Endothelial cell of umbilical vein (primary cell): ENCODE measurements around the gene SCGB1A1. TPM values are rescaled to one million over a fixed set of nuclear protein-coding genes. Genes with fewer than 3 reads are reported as not detected.
A peak's percentile ranks its signal among the peaks of the same experiment; 100 is the strongest.

Source experiments
- BruUV-seq: library from RNA; stranded (reverse); fragments of 400-500 nt; replicated peaks from 2 replicates; lab custom pipeline; 2021; lab: Mats Ljungman, UMichigan
- CTCF ChIA-PET: fragments of 300-600, 350-600 bp; sonication (Branson Sonifier 250); formaldehyde crosslinking; loops from one replicate; lab custom pipeline; 2021; ENCODE audit warnings: antibody characterized with exemption, inconsistent platforms; lab: Charles Lee
- POLR2A ChIA-PET: fragments of 300-600, 350-600 bp; sonication (Branson Sonifier 250); formaldehyde crosslinking; loops from one replicate; lab custom pipeline; 2021; ENCODE audit warnings: antibody characterized with exemption, inconsistent platforms; lab: Charles Lee
- DNase-seq: peaks from one replicate; pipeline ENCODE4 v3.0.0-alpha.2; 2011; ENCODE audit warnings: low read depth, low spot score
- FAIRE-seq: peaks from 2 replicates; lab custom pipeline; 2011; peaks lifted over from hg19 to GRCh38; lab: Jason Lieb, UNC
- H2AFZ ChIP-seq: 2 replicates; pipeline ENCODE4 v1.6.0; 2012; ENCODE audit warnings: low read depth, low read length, control low read depth, inconsistent platforms
- H3K27ac ChIP-seq: 2 replicates; pipeline ENCODE4 v1.5.1; 2011; ENCODE audit warnings: low read depth, mild to moderate bottlenecking, control low read depth, low read length, moderate library complexity; ENCODE audit not compliant: insufficient read depth
- H3K27me3 ChIP-seq, 2 experiments: 2 replicates each; pipeline versions ENCODE4 v1.6.0 to v1.6.1; 2011; ENCODE audit warnings: low read length in 2 of 2, mixed read lengths in 1 of 2; ENCODE audit not compliant: control insufficient read depth in 2 of 2, insufficient read depth in 2 of 2
- H3K36me3 ChIP-seq, 2 experiments: 2 replicates in 1 of 2; 3 replicates in 1 of 2; pipeline ENCODE4 v1.5.1; 2011; ENCODE audit warnings: low read length in 2 of 2, mild to moderate bottlenecking in 1 of 2, moderate library complexity in 1 of 2; ENCODE audit not compliant: control insufficient read depth in 2 of 2, insufficient read depth in 2 of 2; ENCODE audit errors: extremely low read depth in 1 of 2
- H3K4me1 ChIP-seq: 3 replicates; pipeline ENCODE4 v1.5.1; 2011; ENCODE audit warnings: mild to moderate bottlenecking, low read length; ENCODE audit not compliant: control insufficient read depth, insufficient read depth; ENCODE audit errors: extremely low read depth
- H3K4me2 ChIP-seq: 2 replicates; pipeline ENCODE4 v1.6.1; 2011; ENCODE audit warnings: low read length, control low read depth, mixed read lengths; ENCODE audit not compliant: insufficient read depth
- H3K4me3 ChIP-seq, 3 experiments: fragments of 200-600 bp in 1 of 3; sonication (generic), shearing (Covaris generic) in 1 of 3; replicated peaks in 1 of 3; 2 replicates each; pipeline ENCODE4 v1.5.1; 2011 to 2016; ENCODE audit warnings: control low read depth in 3 of 3, low read length in 3 of 3, mild to moderate bottlenecking in 2 of 3, inconsistent platforms in 1 of 3, low read depth in 1 of 3, moderate library complexity in 1 of 3; ENCODE audit not compliant: insufficient read depth in 1 of 3
- H3K79me2 ChIP-seq: 2 replicates; pipeline ENCODE4 v1.6.0; 2012; ENCODE audit warnings: low read length, inconsistent platforms; ENCODE audit not compliant: control insufficient read depth, insufficient read depth
- H3K9ac ChIP-seq: replicated peaks from 2 replicates; pipeline ENCODE3; 2011; ENCODE audit warnings: low read length, control low read depth; ENCODE audit not compliant: insufficient read depth; ENCODE audit errors: extremely low read depth
- H3K9me1 ChIP-seq: replicated peaks from 3 replicates; pipeline ENCODE4 v1.6.0; 2011; ENCODE audit warnings: mild to moderate bottlenecking, low read length; ENCODE audit not compliant: control insufficient read depth, insufficient read depth; ENCODE audit errors: extremely low read depth
- H3K9me3 ChIP-seq: replicated peaks from 2 replicates; pipeline ENCODE4 v1.5.1; 2012; ENCODE audit warnings: low read length, inconsistent platforms; ENCODE audit not compliant: control insufficient read depth, insufficient read depth
- H4K20me1 ChIP-seq: replicated peaks from 2 replicates; pipeline ENCODE3; 2011; ENCODE audit warnings: mild to moderate bottlenecking, low read length; ENCODE audit not compliant: control insufficient read depth, insufficient read depth; ENCODE audit errors: extremely low read depth
- EZH2 ChIP-seq: IDR thresholded peaks from 2 replicates; pipeline ENCODE4 v1.6.1; 2012; ENCODE audit warnings: borderline replicate concordance, low read depth, mild to moderate bottlenecking, moderate library complexity, low read length, inconsistent platforms; ENCODE audit not compliant: severe bottlenecking
- FOS ChIP-seq: IDR thresholded peaks from 2 replicates; pipeline ENCODE4 v1.6.1; 2011; ENCODE audit warnings: mild to moderate bottlenecking, low read length, moderate library complexity, borderline replicate concordance; ENCODE audit not compliant: insufficient read depth
- GATA2 ChIP-seq: IDR thresholded peaks from 2 replicates; pipeline ENCODE4 v1.7.0; 2011; ENCODE audit warnings: low read depth, mild to moderate bottlenecking, moderate library complexity, mixed read lengths, low read length; ENCODE audit not compliant: insufficient read length, insufficient read depth
- JUN ChIP-seq: IDR thresholded peaks from 2 replicates; pipeline ENCODE4 v1.6.1; 2011; ENCODE audit warnings: borderline replicate concordance, low read depth; ENCODE audit not compliant: insufficient read length, insufficient read depth
- MYC ChIP-seq: IDR thresholded peaks from one replicate; pipeline ENCODE4 v1.6.1; 2011; ENCODE audit warnings: mild to moderate bottlenecking, low read depth, low read length
- POLR2A ChIP-seq: IDR thresholded peaks from 2 replicates; pipeline ENCODE4 v1.6.1; 2012; ENCODE audit warnings: low read depth, mild to moderate bottlenecking, control low read depth, low read length
- POLR2AphosphoS5 ChIP-seq: IDR thresholded peaks from 2 replicates; pipeline ENCODE4 v1.6.1; 2012; ENCODE audit warnings: low read depth, mild to moderate bottlenecking, control low read depth, low read length, moderate library complexity; ENCODE audit not compliant: insufficient read depth
- dilution Hi-C: fragments of 300-500 bp; cut with MboI; formaldehyde crosslinking; loops from one replicate; pipeline ENCODE4 v1.15.0; 2019; ENCODE audit warnings: low sequenced_read_pairs; ENCODE audit not compliant: extremely low pct_ligation_motif_present
- intact Hi-C: fragments of 100-400 bp; cut with micrococcal nuclease; formaldehyde crosslinking; loops from one replicate; pipeline ENCODE4 v1.10.0; 2022
- polyA plus RNA-seq, 4 experiments: library from polyadenylated mRNA; depleted of rRNA in 3 of 4; stranded (reverse) in 3 of 4; unstranded in 1 of 4; fragments of >200 nt; gene quantifications; 2 replicates each; pipeline versions ENCODE4 v1.2.1 to v1.2.3, GENCODE V29; 2011 to 2012; ENCODE audit warnings: missing spikeins in 1 of 4
- total RNA-seq: library from RNA; stranded (reverse); gene quantifications from 2 replicates; pipeline ENCODE4 v1.2.3, GENCODE V29; 2021
- TF ChIP-seq, protein P1 (sequence below), 2 donors: IDR thresholded peaks; 1 replicate in 1 of 2; 2 replicates in 1 of 2; pipeline ENCODE4 v1.5.1; 2011; ENCODE audit warnings: low read length in 2 of 2, mild to moderate bottlenecking in 2 of 2, moderate library complexity in 2 of 2, control low read depth in 1 of 2, inconsistent platforms in 1 of 2, low read depth in 1 of 2; ENCODE audit not compliant: insufficient read depth in 1 of 2; ENCODE audit errors: extremely low read depth in 1 of 2
- TF ChIP-seq, protein P2 (sequence below): IDR thresholded peaks from 2 replicates; pipeline ENCODE4 v1.6.1; 2011; ENCODE audit not compliant: insufficient read depth, insufficient read length

The SCGB1A1 gene
- total and polyA plus RNA-seq, 2 donors (not counting 3 experiments of a cell fraction or from before 2014, with no cell fraction given) = not detected

DNA sequence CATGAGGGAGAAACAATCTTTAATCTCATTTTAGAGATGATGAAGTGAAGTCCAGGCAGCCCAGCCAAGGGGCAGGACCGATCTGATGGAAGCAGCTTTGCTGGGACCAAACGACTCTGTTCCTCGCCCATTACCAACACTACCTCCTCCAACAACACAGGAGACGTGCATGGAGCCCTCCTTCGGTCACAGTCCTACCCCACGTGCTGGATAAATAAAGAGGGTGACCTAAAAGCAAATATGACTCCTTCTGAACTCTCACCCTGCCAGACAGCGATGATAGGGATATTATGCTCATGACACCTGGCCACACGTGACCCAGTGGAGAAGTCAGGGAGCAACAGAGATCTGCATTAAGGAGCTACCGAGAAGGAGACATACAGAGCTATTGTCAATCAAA is 26.0 kb downstream of the SCGB1A1 start:
- no TSS peak for BruUV-seq
- H2AFZ ChIP-seq = peak overlapping the region; percentile 61
- H3K27ac ChIP-seq = no peak overlapping the region
- no peaks in the 10 kb centered on the region for H3K9me1 ChIP-seq
- FAIRE-seq (no peak), DNase-seq (no peak)
- TF ChIP-seq EZH2 (no peak), FOS (no peak), JUN (no peak), MYC (no peak), POLR2A (no peak), POLR2AphosphoS5 (no peak), GATA2 (no peak)
- TF ChIP-seq, protein P1, sequence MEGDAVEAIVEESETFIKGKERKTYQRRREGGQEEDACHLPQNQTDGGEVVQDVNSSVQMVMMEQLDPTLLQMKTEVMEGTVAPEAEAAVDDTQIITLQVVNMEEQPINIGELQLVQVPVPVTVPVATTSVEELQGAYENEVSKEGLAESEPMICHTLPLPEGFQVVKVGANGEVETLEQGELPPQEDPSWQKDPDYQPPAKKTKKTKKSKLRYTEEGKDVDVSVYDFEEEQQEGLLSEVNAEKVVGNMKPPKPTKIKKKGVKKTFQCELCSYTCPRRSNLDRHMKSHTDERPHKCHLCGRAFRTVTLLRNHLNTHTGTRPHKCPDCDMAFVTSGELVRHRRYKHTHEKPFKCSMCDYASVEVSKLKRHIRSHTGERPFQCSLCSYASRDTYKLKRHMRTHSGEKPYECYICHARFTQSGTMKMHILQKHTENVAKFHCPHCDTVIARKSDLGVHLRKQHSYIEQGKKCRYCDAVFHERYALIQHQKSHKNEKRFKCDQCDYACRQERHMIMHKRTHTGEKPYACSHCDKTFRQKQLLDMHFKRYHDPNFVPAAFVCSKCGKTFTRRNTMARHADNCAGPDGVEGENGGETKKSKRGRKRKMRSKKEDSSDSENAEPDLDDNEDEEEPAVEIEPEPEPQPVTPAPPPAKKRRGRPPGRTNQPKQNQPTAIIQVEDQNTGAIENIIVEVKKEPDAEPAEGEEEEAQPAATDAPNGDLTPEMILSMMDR (IDR thresholded peaks at IDR 0.05; ENCODE audit: extremely low read depth in 1 of 2, insufficient read depth in 1 of 2, low read depth in 1 of 2, low read length in 2 of 2) = no peak
- TF ChIP-seq, protein P2, sequence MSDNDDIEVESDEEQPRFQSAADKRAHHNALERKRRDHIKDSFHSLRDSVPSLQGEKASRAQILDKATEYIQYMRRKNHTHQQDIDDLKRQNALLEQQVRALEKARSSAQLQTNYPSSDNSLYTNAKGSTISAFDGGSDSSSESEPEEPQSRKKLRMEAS = no peak
- H3K4me3 ChIP-seq = peak overlapping the region in 1 of 3 experiments; percentile 41
- no peak overlapping the region for H3K9ac ChIP-seq
- H3K4me2 ChIP-seq = peak overlapping the region; percentile 56
- no peaks in the 10 kb centered on the region for H3K36me3 ChIP-seq
- dilution Hi-C loops (no loop called here), intact Hi-C loops (no loop called here)
- ChIA-PET POLR2A (interaction anchor here (0.6 kb wide), 1 partner anchor 13 kb away, joined by 3 read pairs; no protein-coding TSS in a partner anchor), CTCF (interaction anchor here (0.8 to 3.3 kb wide), 7 partner anchors 18 to 108 kb away, joined by 3 to 23 read pairs (median 3); no protein-coding TSS in a partner anchor)
- no peaks in the 10 kb centered on the region for H3K9me3 ChIP-seq
- peaks cover 11% of the 10 kb centered on the region for H3K4me1 ChIP-seq
- H3K27me3 ChIP-seq = no peaks in the 10 kb centered on the region
- H4K20me1 ChIP-seq = no peaks in the 10 kb centered on the region
- no peaks in the 10 kb centered on the region for H3K79me2 ChIP-seq
